Upper lobe of right lung (tissue), 1 donor: ENCODE measurements around the gene WDR64. TPM values are rescaled to one million over a fixed set of nuclear protein-coding genes. Genes with fewer than 3 reads are reported as not detected.
"Not testable (repeated sequence)": the region's sequence is repeated elsewhere in the genome, so short reads cannot be mapped to it uniquely, and the experiment has no call there.

Experiments
- ATAC-seq: fragments of 200-7000 bp; cut with Tn5 transposase; one replicate; pipeline ENCODE4 v1.9.1; 2020; ENCODE audit warnings: mild to moderate bottlenecking, moderate library complexity
- DNase-seq: peaks from one replicate; pipeline ENCODE4 v3.0.0-alpha.2; 2020
- H3K27ac ChIP-seq: fragments of 200-600 bp; one replicate; pipeline ENCODE4 v1.8.0; 2022
- H3K27me3 ChIP-seq: fragments of 200-600 bp; one replicate; pipeline ENCODE4 v1.8.0; 2022; ENCODE audit warnings: mild to moderate bottlenecking
- H3K36me3 ChIP-seq: fragments of 200-600 bp; one replicate; pipeline ENCODE4 v1.8.0; 2022
- H3K4me1 ChIP-seq: fragments of 200-600 bp; one replicate; pipeline ENCODE4 v1.8.0; 2022
- H3K4me3 ChIP-seq: fragments of 200-600 bp; one replicate; pipeline ENCODE4 v1.8.0; 2022; ENCODE audit warnings: mild to moderate bottlenecking
- H3K9me3 ChIP-seq: fragments of 200-600 bp; one replicate; pipeline ENCODE4 v1.8.0; 2022
- CTCF ChIP-seq: fragments of 200-600 bp; IDR thresholded peaks from one replicate; pipeline ENCODE4 v1.8.0; 2022; ENCODE audit warnings: antibody characterized with exemption
- intact Hi-C: fragments of 100-400 bp; cut with DNase I; formaldehyde crosslinking; loops from one replicate; pipeline ENCODE4 v1.11.0; 2022
- total RNA-seq: library from RNA; stranded (reverse); fragmentation: NEBNext Ultra II Directional; extraction: Animal tissue kit (Norgen Biotek cat#: 25700); gene quantifications from one replicate; pipeline ENCODE4 v1.2.1, GENCODE V29; 2021
- donor health status: DM: no; HTN: yes; CAD: no; lungs with severe emphysema.

WDR64 gene
- total RNA-seq, 1 donor from 2014 or later, result not detected

- H3K4me3 ChIP-seq, result no peak overlapping the region
- TF ChIP-seq CTCF, result no peak
- H3K27me3 ChIP-seq, result no peaks in the 10 kb centered on the region
- no peak for ATAC-seq
- intact Hi-C loops, result no loop called here
- no peak overlapping the region for H3K27ac ChIP-seq
- no peaks in the 10 kb centered on the region for H3K9me3 ChIP-seq
- DNase-seq, result no peak
- H3K4me1 ChIP-seq, result no peaks in the 10 kb centered on the region
- no peaks in the 10 kb centered on the region for H3K36me3 ChIP-seq
These were observed 6.2 kb downstream of the WDR64 start for GRCh38 chr1:241658081-241658793.

GRCh38 chr1:241659016-241659415 lies 6.9 kb downstream of the WDR64 start:
- DNase-seq, intact Hi-C loops, H3K4me1 ChIP-seq, H3K36me3 ChIP-seq, H3K4me3 ChIP-seq, H3K9me3 ChIP-seq, ATAC-seq, H3K27me3 ChIP-seq, H3K27ac ChIP-seq: not testable (repeated sequence)

GRCh38 chr1:241660424-241660972 lies 8.4 kb downstream of the WDR64 start:
- Histone ChIP-seq H3K4me1 (no peaks in the 10 kb centered on the region), H3K9me3 (no peaks in the 10 kb centered on the region), H3K27me3 (no peaks in the 10 kb centered on the region), H3K4me3 (no peak overlapping the region), H3K36me3 (no peaks in the 10 kb centered on the region), H3K27ac (no peak overlapping the region)
- ATAC-seq, result no peak
- no peak for TF ChIP-seq CTCF
- DNase-seq, result no peak
- intact Hi-C loops, result no loop called here

GRCh38 chr1:241666419-241666818 lies 14.3 kb downstream of the WDR64 start:
- no peak overlapping the region for H3K27ac ChIP-seq
- no peak for TF ChIP-seq CTCF
- intact Hi-C loops, result no loop called here
- H3K4me1 ChIP-seq, result no peaks in the 10 kb centered on the region
- H3K9me3 ChIP-seq, result no peaks in the 10 kb centered on the region
- ATAC-seq (no peak), DNase-seq (no peak)
- H3K36me3 ChIP-seq, result no peaks in the 10 kb centered on the region
- no peak overlapping the region for H3K4me3 ChIP-seq
- H3K27me3 ChIP-seq, result no peaks in the 10 kb centered on the region

GRCh38 chr1:241672301-241672700 lies 20.2 kb downstream of the WDR64 start:
- no peak for TF ChIP-seq CTCF
- intact Hi-C loops, result no loop called here
- Histone ChIP-seq H3K27me3 (no peaks in the 10 kb centered on the region), H3K9me3 (no peaks in the 10 kb centered on the region), H3K4me3 (no peak overlapping the region), H3K36me3 (no peaks in the 10 kb centered on the region), H3K4me1 (no peaks in the 10 kb centered on the region), H3K27ac (no peak overlapping the region)
- DNase-seq (no peak), ATAC-seq (no peak)

- no peak overlapping the region for H3K27ac ChIP-seq
- H3K4me3 ChIP-seq, result no peak overlapping the region
- TF ChIP-seq CTCF, result no peak
- H3K9me3 ChIP-seq, result no peaks in the 10 kb centered on the region
- H3K36me3 ChIP-seq, result no peaks in the 10 kb centered on the region
- intact Hi-C loops, result no loop called here
- no peaks in the 10 kb centered on the region for H3K27me3 ChIP-seq
- DNase-seq (no peak), ATAC-seq (no peak)
- no peaks in the 10 kb centered on the region for H3K4me1 ChIP-seq
These were observed 22.8 kb downstream of the WDR64 start for GRCh38 chr1:241674805-241675384.
